Measurements from ENCODE around the gene CRX. TPM values are rescaled to one million over a fixed set of nuclear protein-coding genes. Genes with fewer than 3 reads are reported as not detected.
"Not testable (repeated sequence)": the region's sequence is repeated elsewhere in the genome, so short reads cannot be mapped to it uniquely, and the experiment has no call there.

Gene CRX
- total and polyA plus RNA-seq, 2 donors (not counting 1 experiment from before 2014, with no cell fraction given): not detected

- WGBS (ENCODE audit: insufficient coverage): no CpG with 5 or more reads among the region's 4 CpGs
- ChIA-PET POLR2A (no interaction called here), CTCF (no interaction called here)
- Histone ChIP-seq H3K79me2 (ENCODE audit: control insufficient read depth, insufficient read depth, low read length) (no peaks in the 10 kb centered on the region), H3K4me1 (ENCODE audit: control insufficient read depth in 2 of 2, insufficient read depth in 2 of 2, low read length in 2 of 2) (no peaks in the 10 kb centered on the region), H4K20me1 (ENCODE audit: control insufficient read depth, insufficient read depth, low read length, poor library complexity, severe bottlenecking) (no peaks in the 10 kb centered on the region), H3K27me3 (replicated peaks in 1 of 4; ENCODE audit: control extremely low read depth in 1 of 4, control insufficient read depth in 3 of 4, insufficient read depth in 4 of 4, low read length in 3 of 4) (peaks cover 0 to 5% (median 1%) of the 10 kb centered on the region in 4 experiments), H3K27ac (ENCODE audit: low read length in 2 of 2) (no peak overlapping the region), H2AFZ (ENCODE audit: insufficient read depth, low read depth, low read length, poor library complexity, severe bottlenecking) (no peak overlapping the region), H3K36me3 (replicated peaks in 1 of 2; ENCODE audit: control extremely low read depth in 1 of 2, control insufficient read depth in 1 of 2, extremely low read depth in 1 of 2, insufficient read depth in 2 of 2, low read length in 1 of 2) (no peaks in the 10 kb centered on the region), H3K9ac (ENCODE audit: low read length) (no peak overlapping the region), H3K4me2 (replicated peaks; ENCODE audit: low read depth, low read length, poor library complexity, severe bottlenecking) (no peak overlapping the region), H3K4me3 (ENCODE audit: control extremely low read depth in 1 of 5, extremely low read depth in 1 of 5, insufficient read depth in 1 of 5, low read depth in 2 of 5, low read length in 4 of 5) (no peak overlapping the region), H3K9me3 (ENCODE audit: control extremely low read depth in 1 of 3, control insufficient read depth in 2 of 3, insufficient read depth in 1 of 3, low read length in 2 of 3) (peaks cover 0 to 8% (median 0%) of the 10 kb centered on the region in 3 donors)
- Mint-ChIP-seq H3K27ac (no peak overlapping the region), H3K9me3 (ENCODE audit: insufficient read depth) (peaks cover 2% of the 10 kb centered on the region), H3K27me3 (peaks cover 15% of the 10 kb centered on the region), H3K4me1 (no peaks in the 10 kb centered on the region), H3K4me3 (no peak overlapping the region)
- ATAC-seq (ENCODE audit: low read depth): no peak
- no peak for TF ChIP-seq EZH2 (IDR thresholded peaks at IDR 0.05; ENCODE audit: borderline replicate concordance, insufficient read depth, low read depth, low read length, poor library complexity, severe bottlenecking)
- TF ChIP-seq CTCF (IDR thresholded peaks at IDR 0.05): no peak
- intact Hi-C loops (cut with micrococcal nuclease): no loop called here
- DNase-seq: no peak
These were observed 57.2 kb downstream of the CRX start for GRCh38 chr19:47878906-47879305.

GRCh38 chr19:47879385-47879784 lies 57.6 kb downstream of the CRX start:
- H3K27ac ChIP-seq (ENCODE audit: low read length in 2 of 2); H4K20me1 ChIP-seq (ENCODE audit: control insufficient read depth, insufficient read depth, low read length, poor library complexity, severe bottlenecking); H3K9ac ChIP-seq (ENCODE audit: low read length); ATAC-seq (ENCODE audit: low read depth); H3K4me1 Mint-ChIP-seq; H3K79me2 ChIP-seq (ENCODE audit: control insufficient read depth, insufficient read depth, low read length); DNase-seq; H3K4me3 Mint-ChIP-seq; H3K9me3 Mint-ChIP-seq (ENCODE audit: insufficient read depth); H2AFZ ChIP-seq (ENCODE audit: insufficient read depth, low read depth, low read length, poor library complexity, severe bottlenecking); H3K4me3 ChIP-seq (ENCODE audit: control extremely low read depth in 1 of 5, extremely low read depth in 1 of 5, insufficient read depth in 1 of 5, low read depth in 2 of 5, low read length in 4 of 5); POLR2A ChIA-PET; intact Hi-C loops (cut with micrococcal nuclease); H3K27ac Mint-ChIP-seq; CTCF ChIA-PET; H3K4me1 ChIP-seq (ENCODE audit: control insufficient read depth in 2 of 2, insufficient read depth in 2 of 2, low read length in 2 of 2); H3K9me3 ChIP-seq (ENCODE audit: control extremely low read depth in 1 of 3, control insufficient read depth in 2 of 3, insufficient read depth in 1 of 3, low read length in 2 of 3); H3K36me3 ChIP-seq (replicated peaks in 1 of 2; ENCODE audit: control extremely low read depth in 1 of 2, control insufficient read depth in 1 of 2, extremely low read depth in 1 of 2, insufficient read depth in 2 of 2, low read length in 1 of 2); H3K4me2 ChIP-seq (replicated peaks; ENCODE audit: low read depth, low read length, poor library complexity, severe bottlenecking); H3K27me3 ChIP-seq (replicated peaks in 1 of 4; ENCODE audit: control extremely low read depth in 1 of 4, control insufficient read depth in 3 of 4, insufficient read depth in 4 of 4, low read length in 3 of 4): not testable (repeated sequence)
- peaks cover 14% of the 10 kb centered on the region for H3K27me3 Mint-ChIP-seq
- WGBS (ENCODE audit: insufficient coverage): no CpG with 5 or more reads among the region's 4 CpGs

Data from B cell (primary cell).